Stomach (tissue), 4 donors: Measurements from ENCODE around the gene INSR.

Source experiments
- CTCF ChIP-seq, 7 experiments: fragments of 450-650 bp in 4 of 7; fragments of 200-600 bp in 3 of 7; sonication (generic) in 3 of 7; IDR thresholded peaks; one replicate each; pipeline ENCODE4 v1.5.1; 2016 to 2019; ENCODE audit warnings: antibody characterized with exemption in 7 of 7, control low read depth in 2 of 7, mild to moderate bottlenecking in 1 of 7
- EP300 ChIP-seq: sonication (generic); formaldehyde crosslinking; IDR thresholded peaks from one replicate; pipeline ENCODE4 v1.6.1; 2017; ENCODE audit warnings: antibody characterized with exemption
- POLR2A ChIP-seq, 4 donors: fragments of 450-650 bp; IDR thresholded peaks; one replicate each; pipeline ENCODE4 v1.6.1; 2016; ENCODE audit warnings: antibody characterized with exemption in 4 of 4, control low read depth in 2 of 4, mild to moderate bottlenecking in 1 of 4, moderate library complexity in 1 of 4
- POLR2AphosphoS5 ChIP-seq, 3 donors: sonication (generic); formaldehyde crosslinking; IDR thresholded peaks; one replicate each; pipeline ENCODE4 v1.6.1; 2016; ENCODE audit warnings: antibody characterized with exemption in 3 of 3

- TF ChIP-seq POLR2AphosphoS5 (IDR thresholded peaks at IDR 0.05) = no peak
- TF ChIP-seq EP300 = no peak
- TF ChIP-seq POLR2A (IDR thresholded peaks at IDR 0.05) = no peak
- no peak for TF ChIP-seq CTCF (IDR thresholded peaks at IDR 0.05)
Observed at GRCh38 chr19:7223429-7223828, 70.8 kb downstream of the INSR start.
